WI38 (cell line): ENCODE measurements around the gene OSTF1.
A peak's percentile ranks its signal among the peaks of the same experiment; 100 is the strongest.

ENCODE experiments used
- H3K4me3 ChIP-seq: 2 replicates; pipeline ENCODE4 v1.5.1; 2011; ENCODE audit warnings: low read depth, mild to moderate bottlenecking, control low read depth, low read length
- CTCF ChIP-seq: IDR thresholded peaks from 2 replicates; pipeline ENCODE4 v1.5.1; 2012; ENCODE audit warnings: low read depth, mild to moderate bottlenecking, control low read depth, low read length

The OSTF1 gene

DNA sequence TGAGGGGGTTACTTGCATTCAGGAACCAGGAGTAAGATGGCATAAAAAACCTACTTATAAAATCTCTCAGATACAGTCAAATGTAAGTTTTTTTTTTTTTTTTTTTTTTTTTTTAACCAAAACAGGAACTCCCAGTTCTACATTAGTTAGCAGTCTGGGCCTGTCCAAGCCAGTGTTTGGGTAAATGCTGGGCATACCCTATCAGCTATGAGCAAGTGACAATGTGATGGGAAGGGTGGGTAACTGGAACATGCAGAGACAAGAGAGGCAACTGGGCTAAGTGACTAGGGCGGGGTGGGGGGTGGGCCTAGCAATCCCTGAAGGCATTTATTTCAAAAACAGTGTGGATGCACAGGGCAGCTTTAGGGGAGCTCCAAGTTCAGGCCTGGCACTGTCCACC lies 2.7 kb upstream of the OSTF1 start:
- H3K4me3 ChIP-seq: no peak overlapping the region

DNA sequence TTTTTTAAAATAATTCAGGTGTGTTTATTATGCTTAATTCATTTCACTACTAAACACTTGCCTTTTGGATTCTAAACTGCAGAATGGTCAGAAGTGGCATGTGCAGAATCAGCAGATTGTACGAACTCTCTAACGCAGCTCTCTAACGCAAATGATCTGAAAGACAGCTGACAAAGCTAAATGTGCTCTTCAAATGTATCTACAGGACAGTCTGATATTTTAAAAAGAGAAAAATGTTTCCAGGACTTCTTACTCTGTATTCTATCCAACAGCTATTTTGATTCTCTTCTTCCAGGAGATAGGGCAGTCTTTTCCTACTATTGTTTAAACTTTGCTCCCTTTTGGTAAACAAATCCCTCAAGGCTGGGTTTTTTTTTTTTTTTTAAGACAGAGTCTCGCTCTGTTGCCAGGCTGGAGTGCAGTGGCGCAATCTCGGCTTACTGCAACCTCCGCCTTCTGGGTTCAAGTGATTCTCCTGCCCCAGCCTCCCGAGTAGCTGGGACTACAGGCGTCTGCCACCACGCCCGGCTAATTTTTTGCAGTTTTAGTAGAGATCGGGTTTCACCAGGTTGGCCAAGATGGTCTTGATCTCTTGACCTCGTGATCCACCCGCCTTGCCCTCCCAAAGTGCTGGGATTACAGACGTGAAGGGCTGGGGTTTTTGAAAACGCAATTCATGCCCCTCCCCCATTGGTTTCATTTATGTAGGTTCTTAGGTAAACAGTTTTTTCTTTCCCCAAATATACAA lies 1.6 kb upstream of the OSTF1 start:
- H3K4me3 ChIP-seq: peak overlapping the region; percentile 85
- no peak for TF ChIP-seq CTCF

More for the DNA sequence above, 2.7 kb upstream of the OSTF1 start:
- TF ChIP-seq CTCF: no peak

- TF ChIP-seq CTCF: no peak
- H3K4me3 ChIP-seq: peak overlapping the region; percentile 85
These were observed 958 bp upstream of the OSTF1 start for GRCh38 chr9:75087289-75087823.

GRCh38 chr9:75088646-75089372 lies 495 bp downstream of the OSTF1 start:
- TF ChIP-seq CTCF: peak; percentile 38
- peak overlapping the region; percentile 92 for H3K4me3 ChIP-seq

DNA sequence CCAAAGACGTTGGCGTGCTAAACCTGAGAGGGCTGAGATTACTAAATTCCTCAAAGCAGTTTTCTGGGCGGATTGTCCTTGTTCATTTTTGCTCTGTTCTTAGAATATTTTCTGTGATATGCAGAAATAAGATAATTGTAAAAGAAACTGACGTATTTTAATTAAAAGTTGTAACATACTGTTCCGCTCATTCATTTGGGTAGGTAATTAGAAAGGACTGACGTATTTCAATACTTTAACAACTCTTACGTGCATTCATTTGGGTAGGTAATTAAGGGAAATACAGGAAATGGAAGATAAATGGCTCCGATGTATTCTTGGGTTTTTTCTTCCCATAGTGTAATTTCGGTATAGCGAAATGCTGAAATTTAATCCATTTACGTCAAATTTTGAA lies 1.1 kb downstream of the OSTF1 start:
- TF ChIP-seq CTCF: peak; percentile 1; the same call in 1 of the 2 replicates
- H3K4me3 ChIP-seq: peak overlapping the region; percentile 92

DNA sequence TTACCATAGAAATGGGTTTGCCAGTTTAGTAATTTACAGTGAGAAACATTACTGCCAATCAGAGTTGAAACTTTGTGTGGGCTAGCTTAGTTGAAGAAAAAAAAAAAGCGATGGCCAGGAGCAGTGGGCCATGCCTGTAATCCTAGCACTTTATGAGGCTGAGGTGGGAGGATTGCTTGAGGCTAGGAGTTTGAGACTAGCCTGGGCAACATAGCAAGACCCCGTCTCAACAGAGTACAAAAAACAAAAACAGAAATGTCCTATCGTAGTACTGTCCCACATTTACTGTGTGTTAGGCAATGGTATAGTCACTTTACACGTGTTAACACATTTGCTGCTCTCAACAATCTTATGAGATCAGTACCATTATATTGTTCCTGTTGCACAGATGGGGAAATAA lies 2.3 kb downstream of the OSTF1 start:
- TF ChIP-seq CTCF: no peak
- H3K4me3 ChIP-seq: no peak overlapping the region

GRCh38 chr9:75092766-75093165 lies 4.5 kb downstream of the OSTF1 start:
- no peak overlapping the region for H3K4me3 ChIP-seq
- TF ChIP-seq CTCF: no peak
